Gastrocnemius medialis (tissue), 4 donors: ENCODE measurements around the gene MINDY4B. TPM values are rescaled to one million over a fixed set of nuclear protein-coding genes. Genes with fewer than 3 reads are reported as not detected.

Source experiments
- ATAC-seq, 2 donors: fragments of 150-250 bp; one replicate each; pipeline ENCODE4 v1.9.1; 2016
- DNase-seq, 2 donors: peaks; one replicate each; pipeline ENCODE4 v3.0.0-alpha.2; 2019
- H3K27ac ChIP-seq, 4 donors: fragments of 200-600 bp; sonication (generic); 1 replicate in 1 of 4; 2 replicates in 3 of 4; pipeline ENCODE4 v1.5.1; 2016 to 2018; ENCODE audit warnings: mild to moderate bottlenecking in 2 of 4, moderate library complexity in 1 of 4
- H3K27me3 ChIP-seq, 3 donors: fragments of 200-600 bp; sonication (generic) in 2 of 3; 1 replicate in 1 of 3; 2 replicates in 2 of 3; pipeline versions ENCODE4 v1.5.1 to v1.6.0; 2016 to 2019; ENCODE audit warnings: mild to moderate bottlenecking in 1 of 3, moderate library complexity in 1 of 3
- H3K36me3 ChIP-seq, 2 donors: fragments of 200-600 bp; sonication (generic) in 1 of 2; one replicate each; pipeline ENCODE4 v1.5.1; 2017 to 2018
- H3K4me1 ChIP-seq, 2 donors: fragments of 200-600 bp; sonication (generic) in 1 of 2; one replicate each; pipeline ENCODE4 v1.5.1; 2016 to 2017; ENCODE audit warnings: mild to moderate bottlenecking in 2 of 2
- H3K4me3 ChIP-seq, 4 donors: fragments of 200-600 bp; sonication (generic) in 3 of 4; 1 replicate in 1 of 4; 2 replicates in 3 of 4; pipeline ENCODE4 v1.5.1; 2016 to 2019; ENCODE audit warnings: mild to moderate bottlenecking in 2 of 4
- H3K9me3 ChIP-seq, 3 donors: fragments of 200-600 bp; sonication (generic) in 2 of 3; 1 replicate in 1 of 3; 2 replicates in 2 of 3; pipeline ENCODE4 v1.5.1; 2016 to 2019
- CTCF ChIP-seq, 5 experiments: fragments of 450-650 bp in 3 of 5; fragments of 200-600 bp in 2 of 5; sonication (generic) in 2 of 5; IDR thresholded peaks in 4 of 5; conservative IDR thresholded peaks in 1 of 5; 1 replicate in 4 of 5; 2 replicates in 1 of 5; pipeline ENCODE4 v1.5.1; 2016 to 2019; ENCODE audit warnings: antibody characterized with exemption in 5 of 5, mild to moderate bottlenecking in 3 of 5, moderate library complexity in 3 of 5
- POLR2A ChIP-seq, 2 donors: fragments of 450-650 bp; IDR thresholded peaks; one replicate each; pipeline ENCODE4 v1.6.1; 2017; ENCODE audit warnings: antibody characterized with exemption in 2 of 2, mild to moderate bottlenecking in 2 of 2, moderate library complexity in 2 of 2
- in situ Hi-C, 4 donors: fragments of 200-750 bp; cut with MboI; loops; one replicate each; pipeline versions ENCODE4 v1.15.0 to v1.8.0; 2017; ENCODE audit warnings: low sequenced_read_pairs in 4 of 4
- intact Hi-C: fragments of 100-400 bp; cut with DNase I; formaldehyde crosslinking; loops from one replicate; pipeline ENCODE4 v1.15.1; 2023; ENCODE audit warnings: low total_unique reads
- total RNA-seq, 4 donors: library from RNA; depleted of rRNA; stranded (reverse); fragments of >200 nt; gene quantifications; one replicate each; pipeline versions ENCODE4 v1.1.0 to v1.2.3, GENCODE V29; 2016

The MINDY4B gene
- total RNA-seq, 4 donors from 2014 or later: not detected

- in situ Hi-C loops: no loop called here
- no peak overlapping the region for H3K27ac ChIP-seq
- no peaks in the 10 kb centered on the region for H3K27me3 ChIP-seq
- DNase-seq: no peak
- H3K4me3 ChIP-seq: no peak overlapping the region
- no peak for ATAC-seq
- TF ChIP-seq CTCF (IDR thresholded peaks at IDR 0.05 in 4 of 5, conservative IDR thresholded peaks at IDR 0.05 in 1 of 5) (no peak), POLR2A (IDR thresholded peaks at IDR 0.05) (no peak)
- no peaks in the 10 kb centered on the region for H3K36me3 ChIP-seq
- H3K4me1 ChIP-seq: no peaks in the 10 kb centered on the region
- intact Hi-C loops: no loop called here
- no peaks in the 10 kb centered on the region for H3K9me3 ChIP-seq
These were observed 26.9 kb downstream of the MINDY4B start for GRCh38 chr3:150878290-150878689.

GRCh38 chr3:150877303-150877702 is 27.9 kb downstream of the MINDY4B start:
- H3K4me1 ChIP-seq: no peaks in the 10 kb centered on the region
- TF ChIP-seq CTCF (IDR thresholded peaks at IDR 0.05 in 4 of 5, conservative IDR thresholded peaks at IDR 0.05 in 1 of 5): no peak
- TF ChIP-seq POLR2A (IDR thresholded peaks at IDR 0.05): no peak
- ATAC-seq (no peak), DNase-seq (no peak)
- no peak overlapping the region for H3K27ac ChIP-seq
- intact Hi-C loops: no loop called here
- no peaks in the 10 kb centered on the region for H3K27me3 ChIP-seq
- in situ Hi-C loops: no loop called here
- no peaks in the 10 kb centered on the region for H3K36me3 ChIP-seq
- no peaks in the 10 kb centered on the region for H3K9me3 ChIP-seq
- H3K4me3 ChIP-seq: no peak overlapping the region

GRCh38 chr3:150876611-150877265 is 28.5 kb downstream of the MINDY4B start:
- in situ Hi-C loops: no loop called here

GRCh38 chr3:150875548-150875947 is 29.7 kb downstream of the MINDY4B start:
- H3K36me3 ChIP-seq: no peaks in the 10 kb centered on the region
- intact Hi-C loops (no loop called here), in situ Hi-C loops (no loop called here)
- H3K27ac ChIP-seq: no peak overlapping the region
- no peaks in the 10 kb centered on the region for H3K4me1 ChIP-seq
- H3K4me3 ChIP-seq: no peak overlapping the region
- TF ChIP-seq CTCF (IDR thresholded peaks at IDR 0.05 in 4 of 5, conservative IDR thresholded peaks at IDR 0.05 in 1 of 5): no peak
- DNase-seq (no peak), ATAC-seq (no peak)
- no peaks in the 10 kb centered on the region for H3K27me3 ChIP-seq
- H3K9me3 ChIP-seq: no peaks in the 10 kb centered on the region

More at GRCh38 chr3:150876611-150877265, 28.5 kb downstream of the MINDY4B start:
- Histone ChIP-seq H3K9me3 (no peaks in the 10 kb centered on the region), H3K4me1 (no peaks in the 10 kb centered on the region), H3K36me3 (no peaks in the 10 kb centered on the region), H3K27me3 (no peaks in the 10 kb centered on the region), H3K27ac (no peak overlapping the region), H3K4me3 (no peak overlapping the region)
- ATAC-seq (no peak), DNase-seq (no peak)
- TF ChIP-seq CTCF (IDR thresholded peaks at IDR 0.05 in 4 of 5, conservative IDR thresholded peaks at IDR 0.05 in 1 of 5): no peak
- TF ChIP-seq POLR2A (IDR thresholded peaks at IDR 0.05): no peak
- intact Hi-C loops: no loop called here
